Stimulated activated naive CD8-positive, alpha-beta T cell treated with anti-CD3 and anti-CD28 coated beads, Interleukin-15, Interleukin-2, amounts not matched to agents 100 ng/mL and 50 ng/mL, for 24 hours (primary cell): ENCODE measurements around the gene ANKRD30A.
"Not testable (repeated sequence)": the region's sequence is repeated elsewhere in the genome, so short reads cannot be mapped to it uniquely, and the experiment has no call there.

Source experiments
- H3K27ac Mint-ChIP-seq: one replicate; pipeline ENCODE4 v1.8.0; 2021; ENCODE audit warnings: mild to moderate bottlenecking, mixed read lengths
- H3K27me3 Mint-ChIP-seq: one replicate; pipeline ENCODE4 v1.8.0; 2021; ENCODE audit warnings: mixed read lengths
- H3K36me3 Mint-ChIP-seq: one replicate; pipeline ENCODE4 v1.8.0; 2021; ENCODE audit warnings: low read depth, mixed read lengths
- H3K4me1 Mint-ChIP-seq: one replicate; pipeline ENCODE4 v1.8.0; 2021; ENCODE audit warnings: low read depth, mixed read lengths
- H3K4me3 Mint-ChIP-seq: one replicate; pipeline ENCODE4 v1.8.0; 2021; ENCODE audit warnings: mild to moderate bottlenecking, mixed read lengths
- H3K9me3 Mint-ChIP-seq: one replicate; pipeline ENCODE4 v1.8.0; 2021; ENCODE audit warnings: mixed read lengths

The ANKRD30A gene

GRCh38 chr10:37226524-37226923 lies 101.1 kb downstream of the ANKRD30A start:
- Mint-ChIP-seq H3K36me3 (no peaks in the 10 kb centered on the region), H3K27ac (no peak overlapping the region), H3K4me3 (no peak overlapping the region), H3K27me3 (no peaks in the 10 kb centered on the region), H3K9me3 (peaks cover 13% of the 10 kb centered on the region), H3K4me1 (no peaks in the 10 kb centered on the region)

- Mint-ChIP-seq H3K4me1 (no peaks in the 10 kb centered on the region), H3K4me3 (no peak overlapping the region), H3K27ac (no peak overlapping the region), H3K9me3 (peaks cover 10% of the 10 kb centered on the region), H3K36me3 (no peaks in the 10 kb centered on the region), H3K27me3 (no peaks in the 10 kb centered on the region)
These were observed 109.3 kb downstream of the ANKRD30A start for GRCh38 chr10:37234692-37235091.

- Mint-ChIP-seq H3K36me3 (no peaks in the 10 kb centered on the region), H3K27me3 (no peaks in the 10 kb centered on the region), H3K4me3 (no peak overlapping the region), H3K27ac (no peak overlapping the region), H3K4me1 (no peaks in the 10 kb centered on the region), H3K9me3 (peaks cover 14% of the 10 kb centered on the region)
These were observed 110.7 kb downstream of the ANKRD30A start for GRCh38 chr10:37236093-37236492.

DNA sequence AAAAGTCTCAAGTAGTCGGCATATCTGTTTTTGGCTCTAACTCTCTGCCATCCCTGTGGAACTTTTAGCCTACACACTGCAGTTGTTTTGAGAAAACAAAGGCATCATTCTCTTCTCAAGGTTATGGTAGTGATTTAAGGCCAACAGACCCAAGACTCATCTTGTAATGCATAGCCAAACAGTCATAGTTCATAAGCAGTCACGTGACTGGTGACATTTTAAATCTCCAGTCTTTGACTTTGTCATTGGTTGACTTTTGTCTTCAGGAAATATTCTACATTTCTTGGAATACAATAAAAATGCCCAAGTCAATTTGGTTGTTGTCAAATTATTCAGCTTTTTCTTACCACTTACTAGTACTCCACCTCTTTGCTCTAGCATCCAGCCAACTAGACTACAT lies 114.8 kb downstream of the ANKRD30A start:
- no peaks in the 10 kb centered on the region for H3K27me3 Mint-ChIP-seq
- H3K4me3 Mint-ChIP-seq: no peak overlapping the region
- H3K4me1 Mint-ChIP-seq: no peaks in the 10 kb centered on the region
- H3K27ac Mint-ChIP-seq: no peak overlapping the region
- peaks cover 14% of the 10 kb centered on the region for H3K9me3 Mint-ChIP-seq
- no peaks in the 10 kb centered on the region for H3K36me3 Mint-ChIP-seq

GRCh38 chr10:37246637-37247036 lies 121.2 kb downstream of the ANKRD30A start:
- H3K4me3 Mint-ChIP-seq: no peak overlapping the region
- H3K9me3 Mint-ChIP-seq: peaks cover 11% of the 10 kb centered on the region
- H3K27me3 Mint-ChIP-seq: no peaks in the 10 kb centered on the region
- no peaks in the 10 kb centered on the region for H3K36me3 Mint-ChIP-seq
- H3K27ac Mint-ChIP-seq: no peak overlapping the region
- H3K4me1 Mint-ChIP-seq: no peaks in the 10 kb centered on the region

GRCh38 chr10:37255837-37256236 lies 130.4 kb downstream of the ANKRD30A start:
- not testable (repeated sequence) for H3K36me3 Mint-ChIP-seq, H3K27me3 Mint-ChIP-seq, H3K4me1 Mint-ChIP-seq, H3K27ac Mint-ChIP-seq, H3K4me3 Mint-ChIP-seq, H3K9me3 Mint-ChIP-seq

DNA sequence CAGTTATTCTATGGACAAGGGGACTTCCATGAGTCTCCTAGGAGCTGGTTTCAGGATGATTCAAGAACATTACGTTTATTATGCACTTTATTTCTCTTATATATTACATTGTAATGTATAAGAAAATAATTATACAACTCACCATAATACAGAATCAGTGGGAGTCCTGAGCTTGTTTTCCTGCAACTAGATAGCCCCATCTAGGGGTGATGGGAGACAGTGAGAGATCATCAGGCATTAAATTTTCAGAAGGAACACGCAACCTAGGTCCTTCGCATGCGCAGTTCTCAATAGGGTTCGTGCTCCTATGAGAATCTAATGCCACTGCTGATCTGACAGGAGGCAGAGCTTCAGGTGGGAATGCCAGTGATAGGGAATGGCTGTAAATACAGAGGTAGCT lies 137.9 kb downstream of the ANKRD30A start:
- no peaks in the 10 kb centered on the region for H3K9me3 Mint-ChIP-seq
- H3K27ac Mint-ChIP-seq: no peak overlapping the region
- no peaks in the 10 kb centered on the region for H3K27me3 Mint-ChIP-seq
- no peaks in the 10 kb centered on the region for H3K36me3 Mint-ChIP-seq
- H3K4me1 Mint-ChIP-seq: no peaks in the 10 kb centered on the region
- H3K4me3 Mint-ChIP-seq: no peak overlapping the region

DNA sequence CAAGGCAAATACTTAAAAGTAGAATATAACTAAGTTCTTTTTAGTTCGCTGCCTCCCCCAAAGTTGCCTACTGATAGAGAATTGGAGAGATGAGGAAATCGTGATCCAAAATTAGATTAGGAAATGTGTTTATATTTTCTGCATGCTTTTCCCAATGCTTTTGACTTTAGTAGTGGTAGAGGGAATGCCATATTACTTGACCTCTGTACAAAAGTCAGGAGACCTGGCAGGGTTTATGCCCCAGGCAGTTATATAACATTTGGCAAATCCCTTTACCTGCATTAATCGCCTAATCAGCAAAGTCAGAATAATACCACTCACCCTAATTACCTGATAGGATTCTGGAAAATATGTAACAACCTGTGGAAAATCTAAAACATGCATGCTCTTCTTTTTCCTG lies 142.9 kb downstream of the ANKRD30A start:
- no peak overlapping the region for H3K27ac Mint-ChIP-seq
- H3K4me1 Mint-ChIP-seq: no peaks in the 10 kb centered on the region
- no peaks in the 10 kb centered on the region for H3K27me3 Mint-ChIP-seq
- H3K4me3 Mint-ChIP-seq: no peak overlapping the region
- H3K9me3 Mint-ChIP-seq: no peaks in the 10 kb centered on the region
- no peaks in the 10 kb centered on the region for H3K36me3 Mint-ChIP-seq

GRCh38 chr10:37269554-37270256 lies 144.3 kb downstream of the ANKRD30A start:
- no peak overlapping the region for H3K27ac Mint-ChIP-seq

DNA sequence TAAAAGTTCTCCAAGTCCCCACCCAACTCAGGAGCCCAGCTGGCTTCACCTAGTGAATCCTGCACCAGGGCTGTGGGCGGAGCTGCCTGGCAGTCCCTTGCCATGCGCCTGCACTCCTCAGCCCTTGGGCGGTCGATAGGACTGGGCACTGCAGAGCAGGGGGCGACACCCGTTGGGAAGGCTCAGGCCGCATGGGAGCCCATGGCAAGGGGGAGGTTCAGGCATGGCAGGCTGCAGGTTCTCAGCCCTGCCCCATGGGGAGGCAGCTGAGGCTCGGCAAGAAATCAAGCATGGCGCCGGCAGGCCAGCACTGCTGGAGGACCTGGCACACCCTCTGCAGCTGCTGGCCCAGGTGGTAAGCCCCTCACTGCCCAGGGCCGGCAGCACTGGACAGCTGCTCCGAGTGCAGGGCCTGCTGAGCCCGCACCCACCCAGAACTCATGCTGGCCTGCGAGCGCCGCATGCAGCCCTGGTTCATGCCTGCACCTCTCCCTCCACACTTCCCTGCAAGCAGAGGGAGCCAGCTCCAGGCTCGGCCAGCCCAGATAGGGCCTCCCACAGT lies 149.9 kb downstream of the ANKRD30A start:
- H3K27me3 Mint-ChIP-seq: no peaks in the 10 kb centered on the region
- no peaks in the 10 kb centered on the region for H3K36me3 Mint-ChIP-seq
- H3K4me3 Mint-ChIP-seq: no peak overlapping the region
- peaks cover 13% of the 10 kb centered on the region for H3K9me3 Mint-ChIP-seq
- no peaks in the 10 kb centered on the region for H3K4me1 Mint-ChIP-seq
- no peak overlapping the region for H3K27ac Mint-ChIP-seq

More at GRCh38 chr10:37269554-37270256, 144.3 kb downstream of the ANKRD30A start:
- Mint-ChIP-seq H3K9me3 (no peaks in the 10 kb centered on the region), H3K4me1 (no peaks in the 10 kb centered on the region), H3K36me3 (no peaks in the 10 kb centered on the region), H3K27me3 (no peaks in the 10 kb centered on the region), H3K4me3 (no peak overlapping the region)

GRCh38 chr10:37285063-37285462 lies 159.7 kb downstream of the ANKRD30A start:
- H3K27ac Mint-ChIP-seq: no peak overlapping the region
- no peaks in the 10 kb centered on the region for H3K36me3 Mint-ChIP-seq
- no peaks in the 10 kb centered on the region for H3K4me1 Mint-ChIP-seq
- H3K9me3 Mint-ChIP-seq: peaks cover 18% of the 10 kb centered on the region
- H3K4me3 Mint-ChIP-seq: no peak overlapping the region
- H3K27me3 Mint-ChIP-seq: no peaks in the 10 kb centered on the region

- peaks cover 21% of the 10 kb centered on the region for H3K9me3 Mint-ChIP-seq
- H3K27me3 Mint-ChIP-seq: no peaks in the 10 kb centered on the region
- no peaks in the 10 kb centered on the region for H3K36me3 Mint-ChIP-seq
- H3K4me3 Mint-ChIP-seq: no peak overlapping the region
- H3K27ac Mint-ChIP-seq: no peak overlapping the region
- no peaks in the 10 kb centered on the region for H3K4me1 Mint-ChIP-seq
These were observed 164.6 kb downstream of the ANKRD30A start for GRCh38 chr10:37289833-37290464.

- Mint-ChIP-seq H3K4me1 (no peaks in the 10 kb centered on the region), H3K27me3 (no peaks in the 10 kb centered on the region), H3K4me3 (no peak overlapping the region)
These were observed 175.9 kb downstream of the ANKRD30A start for GRCh38 chr10:37301271-37301670.

DNA sequence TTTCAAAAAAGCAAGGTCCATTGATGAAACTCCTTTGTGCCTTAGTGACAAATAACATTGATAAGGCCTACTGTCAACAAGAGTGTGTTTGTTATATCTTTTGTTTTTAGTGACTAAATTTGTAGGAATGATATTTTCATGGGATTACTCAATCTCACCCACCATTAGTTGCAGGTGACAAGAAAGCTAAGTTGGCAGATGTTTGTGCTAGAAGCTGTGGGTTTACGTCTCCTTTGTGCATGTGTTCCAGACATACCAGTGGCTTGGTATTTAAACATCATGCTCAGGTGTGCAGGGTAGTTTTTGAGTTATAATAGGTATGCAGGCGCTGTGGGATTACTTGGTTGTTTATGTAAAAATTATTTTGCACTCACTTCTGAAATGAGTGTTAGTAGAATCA lies 178.6 kb downstream of the ANKRD30A start:
- Mint-ChIP-seq H3K27me3 (no peaks in the 10 kb centered on the region), H3K4me1 (no peaks in the 10 kb centered on the region), H3K9me3 (peaks cover 29% of the 10 kb centered on the region), H3K27ac (no peak overlapping the region), H3K36me3 (no peaks in the 10 kb centered on the region), H3K4me3 (no peak overlapping the region)

More at GRCh38 chr10:37301271-37301670, 175.9 kb downstream of the ANKRD30A start:
- Mint-ChIP-seq H3K9me3 (peaks cover 25% of the 10 kb centered on the region), H3K27ac (no peak overlapping the region), H3K36me3 (no peaks in the 10 kb centered on the region)

GRCh38 chr10:37314350-37314749 lies 189.0 kb downstream of the ANKRD30A start:
- no peak overlapping the region for H3K27ac Mint-ChIP-seq
- H3K36me3 Mint-ChIP-seq: no peaks in the 10 kb centered on the region
- no peaks in the 10 kb centered on the region for H3K4me1 Mint-ChIP-seq
- H3K9me3 Mint-ChIP-seq: peaks cover 10% of the 10 kb centered on the region
- no peaks in the 10 kb centered on the region for H3K27me3 Mint-ChIP-seq
- no peak overlapping the region for H3K4me3 Mint-ChIP-seq
